UCSD-AML1 (cell line): ENCODE data around the gene UMODL1.

ENCODE experiments used
- DNase-seq: peaks from one replicate; lab custom pipeline; 2025; ENCODE audit not compliant: unreplicated experiment; lab: John Stamatoyannopoulos, UW

Gene UMODL1

GRCh38 chr21:42124826-42125570, 53.9 kb downstream of the UMODL1 start:
- DNase-seq, result no peak

GRCh38 chr21:42125571-42126544, 54.7 kb downstream of the UMODL1 start:
- DNase-seq, result no peak

GRCh38 chr21:42127164-42128150, 56.3 kb downstream of the UMODL1 start:
- DNase-seq, result no peak

GRCh38 chr21:42129300-42130266, 58.5 kb downstream of the UMODL1 start:
- no peak for DNase-seq

GRCh38 chr21:42130441-42130840, 59.3 kb downstream of the UMODL1 start:
- DNase-seq, result no peak

GRCh38 chr21:42132183-42132582, 61.1 kb downstream of the UMODL1 start:
- DNase-seq, result no peak

GRCh38 chr21:42133131-42133530, 62.0 kb downstream of the UMODL1 start:
- DNase-seq, result no peak

- no peak for DNase-seq
Observed at GRCh38 chr21:42135386-42136052, 64.4 kb downstream of the UMODL1 start.

GRCh38 chr21:42137191-42137904, 66.2 kb downstream of the UMODL1 start:
- no peak for DNase-seq

- DNase-seq, result no peak
Observed at GRCh38 chr21:42140196-42140934, 69.2 kb downstream of the UMODL1 start.

GRCh38 chr21:42141643-42142042, 70.5 kb downstream of the UMODL1 start:
- no peak for DNase-seq

- no peak for DNase-seq
Observed at GRCh38 chr21:42142141-42142540, 71.0 kb downstream of the UMODL1 start.

GRCh38 chr21:42142627-42143026, 71.5 kb downstream of the UMODL1 start:
- DNase-seq, result no peak

GRCh38 chr21:42143111-42143510, 72.0 kb downstream of the UMODL1 start:
- DNase-seq, result no peak

GRCh38 chr21:42144221-42144620, 73.1 kb downstream of the UMODL1 start:
- DNase-seq, result no peak

- DNase-seq, result no peak
Observed at GRCh38 chr21:42144679-42145568, 73.8 kb downstream of the UMODL1 start.
